Endothelial cell of hepatic sinusoid (primary cell): ENCODE results near the gene VPS33A.
"Not testable (repeated sequence)": the region's sequence is repeated elsewhere in the genome, so short reads cannot be mapped to it uniquely, and the experiment has no call there.

Experiments used
- in situ Hi-C: cut with HindIII; loops from 2 replicates; pipeline ENCODE4 v1.10.0; 2017; ENCODE audit warnings: low sequenced_read_pairs

The VPS33A gene

GRCh38 chr12:122258939-122259338 lies 7.4 kb downstream of the VPS33A start:
- in situ Hi-C loops, result not testable (repeated sequence)

GRCh38 chr12:122258462-122258861 lies 7.8 kb downstream of the VPS33A start:
- in situ Hi-C loops, result not testable (repeated sequence)

DNA sequence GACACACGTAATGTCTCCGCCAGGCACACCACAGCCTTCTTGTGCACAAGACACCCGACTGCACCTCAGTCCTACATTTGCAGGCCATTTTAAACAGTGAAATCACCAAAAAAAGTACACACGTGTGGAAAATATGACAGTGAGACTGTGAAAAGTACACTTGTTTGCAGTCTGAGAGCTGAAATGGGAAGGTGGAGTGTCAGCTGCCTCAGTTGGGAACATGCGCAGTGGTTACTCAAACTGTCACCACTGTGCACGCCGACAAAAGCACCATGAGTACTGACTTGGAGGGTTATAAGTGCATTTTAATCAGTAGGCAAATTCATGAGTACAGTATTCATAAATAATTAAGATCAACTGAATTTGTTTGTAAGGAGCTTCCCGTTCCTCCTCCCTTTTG lies 15.8 kb downstream of the VPS33A start:
- in situ Hi-C loops, result no loop called here

DNA sequence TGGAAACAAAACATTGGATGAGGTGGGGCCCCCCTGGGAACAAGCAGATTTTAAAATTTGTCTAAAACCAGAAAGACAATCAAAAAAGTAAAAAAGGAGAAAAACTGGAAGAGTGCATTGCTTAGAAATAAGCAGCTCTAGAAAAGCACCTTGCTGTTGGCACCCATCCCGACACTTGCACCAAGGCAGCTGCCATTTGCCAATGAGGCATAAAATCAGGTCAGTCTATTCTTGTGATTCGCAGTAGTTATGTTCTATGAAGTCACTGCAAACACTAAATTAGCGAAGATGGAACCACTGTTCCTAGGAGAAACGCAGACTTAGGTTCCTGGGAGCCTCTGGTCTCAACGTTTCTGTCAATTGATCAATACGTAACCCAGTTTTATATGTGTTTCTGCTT lies 16.2 kb downstream of the VPS33A start:
- in situ Hi-C loops, result no loop called here

- in situ Hi-C loops, result loop anchor here (5.0 kb wide), 1 partner anchor 63 kb away; the partner anchor contains the start of gene LRRC43
Observed at GRCh38 chr12:122245553-122245952, 20.7 kb downstream of the VPS33A start.

DNA sequence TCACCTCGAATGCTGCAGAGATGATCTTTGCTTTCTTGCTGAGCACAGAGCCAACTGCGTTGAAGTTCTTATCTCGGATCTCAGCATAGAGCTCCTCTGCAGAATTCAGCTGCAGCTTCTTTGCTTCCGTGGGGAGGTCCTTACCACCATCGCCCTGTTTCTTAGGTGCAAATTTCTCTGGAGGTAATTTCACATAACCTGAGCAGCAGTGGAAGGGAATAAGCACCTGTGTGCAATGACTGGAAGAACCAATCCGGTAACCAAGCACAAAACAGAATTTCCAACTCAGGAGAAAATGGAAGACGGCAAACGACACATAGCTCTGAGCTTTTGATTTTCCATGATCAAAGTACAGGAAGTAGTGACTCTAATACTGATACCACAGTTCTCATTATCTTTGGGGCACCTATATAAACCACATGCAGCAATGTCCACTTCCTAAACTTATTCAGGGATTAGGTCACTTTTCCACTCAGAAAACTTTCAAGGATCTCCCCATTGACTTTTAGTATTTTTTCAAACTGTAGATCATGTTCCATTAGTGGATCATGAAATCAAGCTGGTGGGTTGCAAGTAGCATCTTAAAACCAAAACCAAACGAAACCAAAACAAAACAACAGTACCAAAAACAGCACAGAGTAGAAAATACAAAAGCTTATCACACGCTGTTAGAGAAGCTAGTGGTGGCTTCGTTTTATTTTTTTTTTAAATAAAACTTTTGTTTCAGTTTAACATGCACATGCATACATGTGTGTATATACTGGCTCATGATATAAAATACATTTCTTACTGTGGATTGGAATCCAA lies 21.5 kb downstream of the VPS33A start:
- in situ Hi-C loops, result loop anchor here (5.0 kb wide), 1 partner anchor 62 kb away; the partner anchor contains the start of gene LRRC43

GRCh38 chr12:122243965-122244364 lies 22.3 kb downstream of the VPS33A start:
- in situ Hi-C loops, result no loop called here

DNA sequence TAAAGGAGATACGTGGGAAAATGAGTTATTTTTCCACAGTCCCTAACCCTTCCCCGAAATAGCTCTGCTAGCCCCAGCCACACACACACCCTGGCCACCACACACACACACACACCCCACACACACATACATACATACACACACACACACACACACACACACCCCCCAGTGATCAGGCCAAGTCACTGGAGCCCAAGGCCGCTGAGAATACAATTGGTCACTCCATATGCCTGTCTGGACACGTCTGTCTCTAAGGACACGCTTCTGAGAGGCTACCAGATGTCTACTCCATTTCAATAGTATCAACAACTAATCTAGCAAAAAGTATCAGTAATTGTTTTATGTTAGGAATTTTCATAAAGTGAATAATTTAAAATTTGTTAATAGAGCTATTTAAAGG lies 27.4 kb downstream of the VPS33A start:
- in situ Hi-C loops, result no loop called here

DNA sequence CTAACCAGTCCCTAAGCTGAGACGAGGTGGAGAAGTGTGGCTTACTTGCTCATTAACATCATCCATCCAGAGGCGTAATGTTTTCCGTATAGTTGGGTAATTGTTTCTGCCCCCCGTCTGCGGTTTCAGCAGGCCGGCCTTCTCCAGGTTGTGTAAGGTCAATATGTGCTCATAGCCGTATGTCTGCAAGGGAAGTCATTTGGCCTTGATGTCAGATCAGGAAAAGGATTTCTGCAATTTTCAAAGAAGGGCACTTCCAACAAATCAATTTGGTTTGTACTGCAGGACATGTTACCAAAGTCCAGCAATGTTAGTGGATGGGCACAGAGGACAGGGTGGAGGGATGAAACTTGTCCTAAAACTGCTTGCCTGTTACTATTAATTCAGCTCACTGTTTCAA lies 30.6 kb downstream of the VPS33A start:
- in situ Hi-C loops, result no loop called here

- in situ Hi-C loops, result no loop called here
Observed at GRCh38 chr12:122232691-122233090, 33.6 kb downstream of the VPS33A start.

GRCh38 chr12:122230798-122231197 lies 35.5 kb downstream of the VPS33A start:
- in situ Hi-C loops, result no loop called here

DNA sequence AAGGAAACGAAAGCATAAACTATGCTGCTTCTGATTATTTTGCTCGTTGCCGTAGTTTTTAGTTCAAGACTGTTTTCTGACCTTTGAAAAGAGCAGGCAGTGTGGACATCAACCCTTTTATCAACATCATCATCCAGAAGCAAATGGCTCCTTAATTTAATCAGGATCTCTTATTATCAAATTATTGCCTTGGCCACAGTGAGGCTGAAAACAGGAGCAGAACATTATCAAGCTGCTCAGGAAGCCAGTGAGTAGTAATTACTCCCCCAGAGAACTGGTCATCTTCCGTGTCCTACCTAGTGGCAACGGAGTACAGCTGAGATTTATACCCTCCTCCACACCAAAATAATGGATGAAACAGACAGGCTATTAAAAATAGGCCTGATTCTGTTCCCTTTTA lies 38.2 kb downstream of the VPS33A start:
- in situ Hi-C loops, result no loop called here

DNA sequence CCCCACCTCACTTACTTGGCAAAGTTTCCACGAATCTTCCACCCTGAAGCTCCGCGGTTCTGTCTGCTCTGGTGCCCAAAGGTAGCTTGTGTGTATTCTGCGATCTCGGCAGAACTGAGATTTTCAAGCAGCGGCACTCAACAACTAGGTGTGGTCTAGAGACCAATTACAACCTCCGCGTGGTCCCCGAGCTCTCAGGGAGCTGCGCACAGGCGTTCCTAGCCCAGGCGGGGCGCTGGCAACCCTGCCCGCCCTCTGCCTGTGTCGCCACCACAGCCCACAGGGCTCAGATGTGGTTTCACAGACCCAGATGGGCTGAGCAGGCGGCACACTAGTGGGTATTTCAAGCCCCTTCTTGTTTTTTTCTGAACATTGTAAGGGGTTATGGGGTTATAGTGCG lies 39.0 kb downstream of the VPS33A start:
- in situ Hi-C loops, result no loop called here

GRCh38 chr12:122226366-122227125 lies 39.7 kb downstream of the VPS33A start:
- in situ Hi-C loops, result no loop called here

DNA sequence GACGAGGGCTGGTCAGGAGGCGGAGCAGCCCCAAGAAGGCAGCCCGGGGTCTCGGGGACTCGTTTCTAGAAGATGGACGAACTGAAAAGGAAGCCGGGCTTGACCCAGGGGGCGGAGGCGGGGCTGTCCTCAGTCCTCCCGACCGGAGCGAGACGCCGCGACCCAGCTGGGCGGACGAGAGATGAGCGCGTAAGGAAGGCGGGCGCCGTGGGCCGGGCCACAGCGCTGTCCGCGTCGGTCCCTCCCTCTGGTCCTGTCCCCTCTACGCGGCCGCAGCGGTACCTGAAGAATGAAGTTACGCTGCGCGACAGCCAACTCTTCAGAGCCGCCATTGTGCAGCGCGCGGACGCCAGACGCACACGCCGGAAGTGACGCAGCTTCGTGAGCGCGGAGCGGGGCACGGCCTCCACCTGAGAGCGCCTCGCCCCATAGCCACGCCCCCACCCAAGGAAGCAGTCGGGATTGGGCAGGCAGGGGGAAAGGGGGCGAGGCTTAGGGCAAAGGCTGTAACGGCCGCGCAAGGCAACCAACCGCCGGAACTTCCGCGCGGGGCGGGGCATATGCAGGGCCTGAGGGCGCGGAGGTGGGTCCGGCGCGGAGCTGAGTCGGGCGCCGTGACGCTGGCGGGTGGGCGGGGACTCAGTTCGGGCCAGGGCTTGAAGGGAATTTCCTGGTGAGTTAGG lies 40.5 kb downstream of the VPS33A start, which contains the start of gene DIABLO:
TSS of gene DIABLO (minus strand) at position 370 of the 683 bp plus-strand sequence. CDS start at position 332, 38 bp downstream.
- in situ Hi-C loops, result no loop called here

- in situ Hi-C loops, result no loop called here
Observed at GRCh38 chr12:122216445-122216844, 49.8 kb downstream of the VPS33A start.

DNA sequence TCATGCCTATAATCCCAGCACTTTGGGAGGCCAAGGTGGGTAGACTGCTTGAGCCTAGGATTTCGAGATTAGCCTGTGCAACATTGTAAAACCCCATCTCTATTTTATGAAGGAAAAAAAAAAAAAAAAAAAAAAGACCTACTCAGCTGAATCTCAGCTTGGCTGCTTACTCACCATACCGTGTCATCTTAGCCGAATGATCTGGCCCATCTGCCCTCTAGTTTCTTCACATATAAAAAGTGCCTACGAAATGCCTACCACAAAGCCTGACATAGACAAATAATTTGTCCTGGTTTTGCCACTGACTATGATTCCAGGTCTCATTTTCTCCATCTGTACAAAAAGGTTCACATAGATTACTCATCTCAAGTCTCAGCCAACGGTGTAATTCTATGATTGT lies 50.5 kb downstream of the VPS33A start:
- in situ Hi-C loops, result no loop called here

GRCh38 chr12:122208073-122208820 lies 58.0 kb downstream of the VPS33A start:
- in situ Hi-C loops, result no loop called here

GRCh38 chr12:122207391-122207790 lies 58.9 kb downstream of the VPS33A start:
- in situ Hi-C loops, result no loop called here

- in situ Hi-C loops, result no loop called here
Observed at GRCh38 chr12:122206976-122207375, 59.3 kb downstream of the VPS33A start.
